SK-N-SH (cell line): ENCODE measurements around the gene ERC2. TPM values are rescaled to one million over a fixed set of nuclear protein-coding genes. Genes with fewer than 3 reads are reported as not detected.

Source experiments
- CTCF ChIA-PET: fragments of 300-600, 350-600 bp; formaldehyde crosslinking; extraction: SDS; loops from one replicate; lab custom pipeline; 2021; lab: Yijun Ruan, JAX
- POLR2A ChIA-PET: fragments of 350-600 bp; sonication (Branson Sonifier 250); formaldehyde crosslinking; extraction: SDS; loops from one replicate; lab custom pipeline; 2020; ENCODE audit warnings: antibody characterized with exemption, inconsistent platforms; lab: Yijun Ruan, JAX
- DNase-seq: peaks from one replicate; pipeline ENCODE4 v3.0.0; 2012
- H2AFZ ChIP-seq: fragments of 200-600 bp; sonication (generic); 2 replicates; pipeline ENCODE4 v1.8.1; 2016; ENCODE audit warnings: antibody characterized with exemption, mild to moderate bottlenecking, low read depth
- H3F3A ChIP-seq: fragments of 200-600 bp; sonication (generic); replicated peaks from 2 replicates; pipeline ENCODE3; 2016; ENCODE audit warnings: antibody characterized with exemption, mild to moderate bottlenecking; ENCODE audit not compliant: insufficient read depth
- H3K27ac ChIP-seq, 2 experiments: fragments of 200-500 bp in 1 of 2; fragments of 200-600 bp in 1 of 2; sonication (Bioruptor generic) in 1 of 2; sonication (generic), shearing (Covaris generic) in 1 of 2; 2 replicates each; pipeline versions ENCODE4 v1.5.1 to v1.6.1; 2014 to 2016; ENCODE audit warnings: low read depth in 2 of 2, inconsistent platforms in 1 of 2, low read length in 1 of 2, mild to moderate bottlenecking in 1 of 2, mixed read lengths in 1 of 2
- H3K27me3 ChIP-seq: fragments of 200-600 bp; sonication (generic), shearing (Covaris generic); 2 replicates; pipeline ENCODE4 v1.6.1; 2016; ENCODE audit warnings: mixed run types; ENCODE audit not compliant: insufficient read depth
- H3K36me3 ChIP-seq, 2 experiments: fragments of 200-500 bp in 1 of 2; fragments of 200-600 bp in 1 of 2; sonication (Bioruptor generic) in 1 of 2; sonication (generic) in 1 of 2; replicated peaks in 1 of 2; 2 replicates each; pipeline versions ENCODE3 to v1.5.1; 2014 to 2016; ENCODE audit warnings: low read length in 1 of 2, mild to moderate bottlenecking in 1 of 2; ENCODE audit not compliant: insufficient read depth in 2 of 2, control insufficient read depth in 1 of 2
- H3K4me1 ChIP-seq, 2 experiments: fragments of 200-500 bp in 1 of 2; fragments of 200-600 bp in 1 of 2; sonication (Bioruptor generic) in 1 of 2; sonication (generic), shearing (Covaris generic) in 1 of 2; 2 replicates each; pipeline versions ENCODE4 v1.5.1 to v1.6.1; 2014 to 2016; ENCODE audit warnings: low read depth in 1 of 2, low read length in 1 of 2, mixed run types in 1 of 2; ENCODE audit not compliant: insufficient read depth in 2 of 2, control insufficient read depth in 1 of 2
- H3K4me2 ChIP-seq: fragments of 200-600 bp; sonication (generic), shearing (Covaris generic); 2 replicates; pipeline ENCODE4 v1.6.1; 2017; ENCODE audit warnings: mixed run types
- H3K4me3 ChIP-seq, 2 experiments: fragments of 200-500 bp in 1 of 2; fragments of 200-600 bp in 1 of 2; sonication (Bioruptor generic) in 1 of 2; sonication (generic), shearing (Covaris generic) in 1 of 2; 2 replicates each; pipeline versions ENCODE4 v1.5.1 to v1.8.1; 2014 to 2016; ENCODE audit warnings: low read depth in 2 of 2, inconsistent platforms in 1 of 2, low read length in 1 of 2, mild to moderate bottlenecking in 1 of 2, mixed read lengths in 1 of 2, moderate library complexity in 1 of 2
- H3K79me2 ChIP-seq: fragments of 200-600 bp; sonication (generic); 2 replicates; pipeline ENCODE4 v1.8.1; 2017; ENCODE audit warnings: mild to moderate bottlenecking; ENCODE audit not compliant: insufficient read depth
- H3K9ac ChIP-seq: fragments of 200-600 bp; sonication (generic); 2 replicates; pipeline ENCODE4 v1.6.1; 2017; ENCODE audit warnings: mixed run types
- H3K9me2 ChIP-seq: fragments of 200-600 bp; sonication (generic); 2 replicates; pipeline ENCODE4 v1.6.1; 2017; ENCODE audit warnings: mixed run types
- H3K9me3 ChIP-seq: fragments of 200-600 bp; sonication (generic); 2 replicates; pipeline ENCODE4 v1.6.1; 2017; ENCODE audit warnings: mixed run types, mild to moderate bottlenecking, moderate library complexity
- H4K20me1 ChIP-seq: fragments of 200-600 bp; sonication (generic); 2 replicates; pipeline ENCODE4 v1.6.1; 2017; ENCODE audit warnings: mild to moderate bottlenecking, mixed run types; ENCODE audit not compliant: insufficient read depth
- CHD2 ChIP-seq: fragments of 150-350 bp; IDR thresholded peaks from 2 replicates; pipeline ENCODE4 v1.6.1; 2018; ENCODE audit warnings: low read length; ENCODE audit not compliant: partially characterized antibody
- ELF1 ChIP-seq: IDR thresholded peaks from 2 replicates; pipeline ENCODE4 v1.4.0; 2012
- EZH2phosphoT487 ChIP-seq: fragments of 200-600 bp; sonication (generic); IDR thresholded peaks from 2 replicates; pipeline ENCODE4 v1.6.1; 2017; ENCODE audit warnings: low read depth, mixed run types, mild to moderate bottlenecking, antibody characterized with exemption, moderate library complexity, borderline replicate concordance
- FOSL2 ChIP-seq: IDR thresholded peaks from 2 replicates; pipeline ENCODE4 v1.4.0; 2012; ENCODE audit warnings: low read depth, mild to moderate bottlenecking, moderate library complexity, borderline replicate concordance
- FOXM1 ChIP-seq: IDR thresholded peaks from 2 replicates; pipeline ENCODE4 v1.4.0; 2012; ENCODE audit warnings: low read depth, mild to moderate bottlenecking
- GATA2 ChIP-seq: sonication (generic); formaldehyde crosslinking; IDR thresholded peaks from 2 replicates; pipeline ENCODE4 v1.5.0; 2020; ENCODE audit warnings: mild to moderate bottlenecking, missing genetic modification reagents
- MAX ChIP-seq: IDR thresholded peaks from 2 replicates; pipeline ENCODE4 v1.4.0; 2012; ENCODE audit warnings: low read depth
- MEF2A ChIP-seq: IDR thresholded peaks from 2 replicates; pipeline ENCODE4 v1.4.0; 2012; ENCODE audit warnings: low read depth, borderline replicate concordance
- PBX3 ChIP-seq: IDR thresholded peaks from 2 replicates; pipeline ENCODE4; 2012
- REST ChIP-seq: IDR thresholded peaks from 2 replicates; pipeline ENCODE4 v1.6.1; 2012; ENCODE audit warnings: mild to moderate bottlenecking, low read depth, low read length, moderate library complexity
- RXRA ChIP-seq: IDR thresholded peaks from 2 replicates; pipeline ENCODE4 v1.4.0; 2012; ENCODE audit warnings: low read depth, mild to moderate bottlenecking, borderline replicate concordance
- SIN3A ChIP-seq: IDR thresholded peaks from 2 replicates; pipeline ENCODE4 v1.6.1; 2012; ENCODE audit warnings: low read depth, mild to moderate bottlenecking, low read length, moderate library complexity, borderline replicate concordance
- USF1 ChIP-seq: IDR thresholded peaks from 2 replicates; pipeline ENCODE4 v1.4.0; 2012; ENCODE audit warnings: low read depth, borderline replicate concordance
- USF2 ChIP-seq: fragments of 150-350 bp; IDR thresholded peaks from 2 replicates; pipeline ENCODE4 v1.6.1; 2017; ENCODE audit warnings: antibody characterized with exemption, low read length, low read depth, borderline replicate concordance
- YY1 ChIP-seq: IDR thresholded peaks from 2 replicates; pipeline ENCODE4 v1.4.0; 2012; ENCODE audit warnings: low read depth, mild to moderate bottlenecking
- WGBS: methylation state at CpG from one replicate; pipeline ENCODE4 v1.1.6; 2017; ENCODE audit warnings: low lambda C conversion rate; 5-methylcytosine and 5-hydroxymethylcytosine counted together
- polyA plus RNA-seq, 3 experiments: library from polyadenylated mRNA; depleted of rRNA; stranded (reverse); fragments of >200 nt; gene quantifications; 2 replicates each; pipeline ENCODE4 v1.2.3, GENCODE V29; 2012

The ERC2 gene
- polyA plus RNA-seq, 1 of the 3 experiments (the other 2 are of a cell fraction) = 1.6 TPM

DNA sequence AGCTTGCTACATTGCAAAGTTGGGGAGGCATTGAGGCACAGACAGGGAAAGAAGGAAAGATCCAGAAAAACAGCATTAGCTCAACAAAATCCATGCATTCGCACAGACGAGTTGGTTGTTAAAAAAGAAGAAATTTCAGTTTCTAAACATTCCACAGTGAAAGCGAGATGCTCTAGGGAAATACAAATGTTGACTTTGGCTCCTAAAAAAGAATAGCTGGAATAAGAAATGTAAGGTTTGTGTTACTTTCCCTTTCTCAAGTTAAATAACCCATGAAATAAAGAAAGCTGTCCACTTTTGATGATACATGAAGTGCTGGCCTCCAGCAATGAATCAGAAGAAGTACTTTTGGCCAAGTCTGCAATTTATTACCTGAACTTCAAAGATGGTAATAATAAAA, 465.1 kb downstream of the ERC2 start:
- H3F3A ChIP-seq = no peaks in the 10 kb centered on the region
- no peaks in the 10 kb centered on the region for H3K4me1 ChIP-seq

More for the DNA sequence above, 465.1 kb downstream of the ERC2 start:
- H3K9me2 ChIP-seq = no peaks in the 10 kb centered on the region
- no peak overlapping the region for H2AFZ ChIP-seq
- H3K27me3 ChIP-seq = no peaks in the 10 kb centered on the region
- no peak overlapping the region for H3K4me3 ChIP-seq
- POLR2A ChIA-PET = no interaction called here
- CTCF ChIA-PET = interaction anchor here (1.0 to 2.0 kb wide), 2 partner anchors 11 to 39 kb away, joined by 4 to 6 read pairs; no protein-coding TSS in a partner anchor
- WGBS = 82% methylated on average over 3 of the region's 3 CpGs
- H3K9me3 ChIP-seq = no peaks in the 10 kb centered on the region
- H3K36me3 ChIP-seq = no peaks in the 10 kb centered on the region
- TF ChIP-seq PBX3 (no peak), EZH2phosphoT487 (no peak), FOXM1 (no peak), YY1 (no peak), SIN3A (no peak), RXRA (no peak), MAX (no peak), USF1 (no peak), REST (no peak), GATA2 (CRISPR knock-in tag) (no peak), MEF2A (no peak), CHD2 (no peak), ELF1 (no peak), FOSL2 (no peak), USF2 (no peak)
- no peak overlapping the region for H3K4me2 ChIP-seq
- H4K20me1 ChIP-seq = no peaks in the 10 kb centered on the region
- DNase-seq = no peak
- no peaks in the 10 kb centered on the region for H3K79me2 ChIP-seq
- no peak overlapping the region for H3K27ac ChIP-seq
- H3K9ac ChIP-seq = no peak overlapping the region
